Measurements from ENCODE around the gene PCDH9. TPM values are rescaled to one million over a fixed set of nuclear protein-coding genes. Genes with fewer than 3 reads are reported as not detected.
"Not testable (repeated sequence)": the region's sequence is repeated elsewhere in the genome, so short reads cannot be mapped to it uniquely, and the experiment has no call there.

Gene PCDH9
- total RNA-seq, 4 donors from 2014 or later, result 0.64 to 1.1 (median 0.82) TPM

DNA sequence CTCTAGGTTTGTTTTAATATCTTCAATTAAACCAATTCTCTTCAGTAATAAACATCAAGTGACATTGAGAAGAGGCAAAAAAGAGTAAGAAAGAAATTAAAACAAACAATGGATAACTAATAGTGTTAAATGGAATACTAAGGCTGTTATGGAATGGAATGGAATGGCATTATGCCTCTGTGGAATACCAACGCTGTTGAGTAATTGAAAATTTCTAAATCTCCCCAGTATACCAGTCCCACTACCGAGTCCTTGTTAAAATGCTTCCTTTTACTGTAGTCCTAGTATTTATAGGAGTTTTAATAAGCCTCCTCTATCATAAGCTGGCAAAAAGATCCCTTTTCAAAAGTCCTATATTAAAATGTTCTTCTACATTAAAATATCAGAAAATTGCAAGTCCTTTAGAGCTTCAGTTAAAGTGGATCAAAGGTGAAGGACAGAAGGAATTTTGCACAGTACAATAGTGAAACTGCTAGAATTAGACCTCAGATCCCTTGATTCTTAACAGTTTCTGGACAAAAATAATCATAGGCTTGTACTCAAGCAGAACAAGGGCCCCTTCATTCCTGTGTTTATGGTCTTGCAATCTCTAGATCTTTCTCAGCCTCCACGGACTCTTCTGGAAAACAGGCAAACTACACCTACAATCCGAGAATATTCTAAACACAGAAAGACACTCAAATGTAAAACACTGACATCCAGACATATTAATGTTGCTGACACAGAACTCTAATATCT lies 128.2 kb downstream of the PCDH9 start:
- H3K27ac ChIP-seq, result no peak overlapping the region
- TF ChIP-seq POLR2A (IDR thresholded peaks at IDR 0.05) (no peak), POLR2AphosphoS5 (IDR thresholded peaks at IDR 0.05) (no peak), EP300 (IDR thresholded peaks at IDR 0.05) (no peak)
- TF ChIP-seq, protein P1, sequence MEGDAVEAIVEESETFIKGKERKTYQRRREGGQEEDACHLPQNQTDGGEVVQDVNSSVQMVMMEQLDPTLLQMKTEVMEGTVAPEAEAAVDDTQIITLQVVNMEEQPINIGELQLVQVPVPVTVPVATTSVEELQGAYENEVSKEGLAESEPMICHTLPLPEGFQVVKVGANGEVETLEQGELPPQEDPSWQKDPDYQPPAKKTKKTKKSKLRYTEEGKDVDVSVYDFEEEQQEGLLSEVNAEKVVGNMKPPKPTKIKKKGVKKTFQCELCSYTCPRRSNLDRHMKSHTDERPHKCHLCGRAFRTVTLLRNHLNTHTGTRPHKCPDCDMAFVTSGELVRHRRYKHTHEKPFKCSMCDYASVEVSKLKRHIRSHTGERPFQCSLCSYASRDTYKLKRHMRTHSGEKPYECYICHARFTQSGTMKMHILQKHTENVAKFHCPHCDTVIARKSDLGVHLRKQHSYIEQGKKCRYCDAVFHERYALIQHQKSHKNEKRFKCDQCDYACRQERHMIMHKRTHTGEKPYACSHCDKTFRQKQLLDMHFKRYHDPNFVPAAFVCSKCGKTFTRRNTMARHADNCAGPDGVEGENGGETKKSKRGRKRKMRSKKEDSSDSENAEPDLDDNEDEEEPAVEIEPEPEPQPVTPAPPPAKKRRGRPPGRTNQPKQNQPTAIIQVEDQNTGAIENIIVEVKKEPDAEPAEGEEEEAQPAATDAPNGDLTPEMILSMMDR (IDR thresholded peaks at IDR 0.05), result no peak
- 69% methylated on average over 4 of the region's 4 CpGs for WGBS
- H3K9me3 ChIP-seq, result no peaks in the 10 kb centered on the region
- H3K36me3 ChIP-seq, result no peaks in the 10 kb centered on the region
- DNase-seq (ENCODE audit: low spot score in 2 of 2), result no peak
- no peaks in the 10 kb centered on the region for H3K27me3 ChIP-seq
- no peaks in the 10 kb centered on the region for H3K4me1 ChIP-seq
- H3K4me3 ChIP-seq, result no peak overlapping the region

DNA sequence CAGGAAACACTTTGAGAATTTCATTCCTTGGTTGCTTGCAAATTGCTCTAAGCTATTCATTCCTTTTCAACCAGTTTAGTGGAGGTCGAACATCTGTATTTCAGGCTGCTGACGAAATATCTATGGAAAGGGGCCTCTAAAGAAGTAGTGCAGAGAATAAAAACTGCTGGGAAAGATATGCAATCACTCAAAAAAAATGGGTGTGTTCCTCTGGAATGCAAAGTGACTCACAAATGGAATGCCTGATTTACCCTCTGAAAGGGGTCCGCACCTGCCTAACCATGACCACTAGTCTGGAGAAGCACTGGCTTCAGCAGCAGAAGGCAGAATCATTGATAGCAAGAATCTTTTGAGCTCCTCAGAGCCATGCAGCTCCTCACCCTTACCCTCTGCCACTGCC lies 129.4 kb downstream of the PCDH9 start:
- H3K36me3 ChIP-seq, result no peaks in the 10 kb centered on the region
- no peak overlapping the region for H3K27ac ChIP-seq
- H3K27me3 ChIP-seq, result no peaks in the 10 kb centered on the region
- TF ChIP-seq, protein P1 (IDR thresholded peaks at IDR 0.05), result no peak
- no peak for TF ChIP-seq EP300 (IDR thresholded peaks at IDR 0.05)
- TF ChIP-seq POLR2AphosphoS5 (IDR thresholded peaks at IDR 0.05), result no peak
- TF ChIP-seq POLR2A (IDR thresholded peaks at IDR 0.05), result no peak
- H3K4me1 ChIP-seq, result no peaks in the 10 kb centered on the region
- WGBS, result 67% methylated on average over 3 of the region's 3 CpGs
- no peak for DNase-seq (ENCODE audit: low spot score in 2 of 2)
- no peaks in the 10 kb centered on the region for H3K9me3 ChIP-seq
- H3K4me3 ChIP-seq, result no peak overlapping the region

- Histone ChIP-seq H3K9me3 (no peaks in the 10 kb centered on the region), H3K4me3 (no peak overlapping the region), H3K27ac (no peak overlapping the region), H3K27me3 (no peaks in the 10 kb centered on the region), H3K36me3 (no peaks in the 10 kb centered on the region), H3K4me1 (no peaks in the 10 kb centered on the region)
- 94% methylated on average over 7 of the region's 7 CpGs for WGBS
- TF ChIP-seq EP300 (IDR thresholded peaks at IDR 0.05) (no peak), POLR2A (IDR thresholded peaks at IDR 0.05) (no peak), POLR2AphosphoS5 (IDR thresholded peaks at IDR 0.05) (no peak)
- TF ChIP-seq, protein P1 (IDR thresholded peaks at IDR 0.05), result no peak
- DNase-seq (ENCODE audit: low spot score in 2 of 2), result no peak
Observed at GRCh38 chr13:67099494-67099893, 130.6 kb downstream of the PCDH9 start.

GRCh38 chr13:67097892-67098452 lies 132.2 kb downstream of the PCDH9 start:
- TF ChIP-seq, protein P1 (IDR thresholded peaks at IDR 0.05), result no peak
- TF ChIP-seq POLR2A (IDR thresholded peaks at IDR 0.05) (no peak), POLR2AphosphoS5 (IDR thresholded peaks at IDR 0.05) (no peak), EP300 (IDR thresholded peaks at IDR 0.05) (no peak)
- Histone ChIP-seq H3K4me3 (no peak overlapping the region), H3K27me3 (no peaks in the 10 kb centered on the region), H3K9me3 (no peaks in the 10 kb centered on the region), H3K36me3 (no peaks in the 10 kb centered on the region), H3K4me1 (no peaks in the 10 kb centered on the region), H3K27ac (no peak overlapping the region)
- 85% methylated on average over 3 of the region's 3 CpGs for WGBS
- no peak for DNase-seq (ENCODE audit: low spot score in 2 of 2)

GRCh38 chr13:67096893-67097292 lies 133.2 kb downstream of the PCDH9 start:
- not testable (repeated sequence) for H3K27ac ChIP-seq; DNase-seq (ENCODE audit: low spot score in 2 of 2); H3K36me3 ChIP-seq; H3K9me3 ChIP-seq; H3K4me3 ChIP-seq; H3K4me1 ChIP-seq; H3K27me3 ChIP-seq
- 92% methylated on average over 5 of the region's 5 CpGs for WGBS

All from suprapubic skin (tissue), 4 donors.